Mesenchymal stem cell (in vitro differentiated cells and primary cell): ENCODE measurements around the gene KIF3A.

ENCODE experiments used
- DNase-seq: peaks from one replicate; pipeline ENCODE4 v3.0.0-alpha.2; 2013
- H2AFZ ChIP-seq: one replicate; pipeline ENCODE4 v1.6.1; 2013; ENCODE audit warnings: low read depth, mild to moderate bottlenecking, control low read depth, inconsistent platforms, low read length, moderate library complexity
- H2AK5ac ChIP-seq: 2 replicates; pipeline ENCODE4 v1.6.1; 2013; ENCODE audit warnings: low read length, moderate library complexity, mild to moderate bottlenecking, inconsistent platforms; ENCODE audit not compliant: severe bottlenecking
- H2BK120ac ChIP-seq: one replicate; pipeline ENCODE4 v1.6.1; 2013; ENCODE audit warnings: low read depth, mild to moderate bottlenecking, inconsistent platforms, low read length, moderate library complexity
- H2BK12ac ChIP-seq, 2 experiments: one replicate each; pipeline ENCODE4 v1.6.1; 2013; ENCODE audit warnings: inconsistent platforms in 2 of 2, low read length in 2 of 2, mild to moderate bottlenecking in 2 of 2, moderate library complexity in 2 of 2, control low read depth in 1 of 2
- H2BK15ac ChIP-seq: one replicate; pipeline ENCODE4 v1.6.1; 2013; ENCODE audit warnings: mild to moderate bottlenecking, low read depth, inconsistent platforms; ENCODE audit not compliant: poor library complexity, severe bottlenecking
- H2BK5ac ChIP-seq: 2 replicates; pipeline ENCODE4 v1.6.1; 2013; ENCODE audit warnings: low read depth, mild to moderate bottlenecking, low read length, control low read depth, inconsistent platforms; ENCODE audit not compliant: poor library complexity, severe bottlenecking
- H3K14ac ChIP-seq, 2 experiments: one replicate each; pipeline ENCODE4 v1.6.1; 2013; ENCODE audit warnings: inconsistent platforms in 2 of 2, low read length in 2 of 2, control low read depth in 1 of 2, mild to moderate bottlenecking in 1 of 2, moderate library complexity in 1 of 2
- H3K18ac ChIP-seq, 2 experiments: one replicate each; pipeline ENCODE4 v1.6.1; 2013; ENCODE audit warnings: inconsistent platforms in 2 of 2, low read length in 2 of 2, control low read depth in 1 of 2, low read depth in 1 of 2, mild to moderate bottlenecking in 1 of 2
- H3K23ac ChIP-seq, 2 experiments: one replicate each; pipeline ENCODE4 v1.6.1; 2013; ENCODE audit warnings: inconsistent platforms in 2 of 2, low read length in 2 of 2, mild to moderate bottlenecking in 2 of 2, moderate library complexity in 2 of 2, control low read depth in 1 of 2
- H3K27ac ChIP-seq: 2 replicates; pipeline ENCODE4 v1.5.1; 2013; ENCODE audit warnings: mild to moderate bottlenecking, moderate library complexity, low read length, control low read depth, inconsistent platforms; ENCODE audit not compliant: poor library complexity, severe bottlenecking
- H3K27me3 ChIP-seq, 2 experiments: 2 replicates each; pipeline versions ENCODE4 v1.6.1 to v1.7.0; 2013; ENCODE audit warnings: low read length in 2 of 2, mild to moderate bottlenecking in 2 of 2, moderate library complexity in 2 of 2, control low read depth in 1 of 2, inconsistent platforms in 1 of 2; ENCODE audit not compliant: control insufficient read depth in 1 of 2, insufficient read depth in 1 of 2
- H3K36me3 ChIP-seq, 2 experiments: 2 replicates each; pipeline versions ENCODE4 v1.6.1 to v1.7.0; 2013; ENCODE audit warnings: low read length in 2 of 2, control low read depth in 1 of 2, inconsistent platforms in 1 of 2, low read depth in 1 of 2, mild to moderate bottlenecking in 1 of 2; ENCODE audit not compliant: insufficient read depth in 2 of 2, control insufficient read depth in 1 of 2
- H3K4ac ChIP-seq, 2 experiments: one replicate each; pipeline ENCODE4 v1.6.1; 2013; ENCODE audit warnings: inconsistent platforms in 2 of 2, low read length in 2 of 2, mild to moderate bottlenecking in 2 of 2, moderate library complexity in 2 of 2, control low read depth in 1 of 2, low read depth in 1 of 2
- H3K4me1 ChIP-seq: 2 replicates; pipeline ENCODE4 v1.6.1; 2013; ENCODE audit warnings: low read depth, low read length, control low read depth; ENCODE audit not compliant: control insufficient read depth, insufficient read depth
- H3K4me2 ChIP-seq: 2 replicates; pipeline ENCODE4 v1.6.1; 2013; ENCODE audit warnings: low read length, mild to moderate bottlenecking, inconsistent platforms; ENCODE audit not compliant: poor library complexity, severe bottlenecking
- H3K4me3 ChIP-seq, 2 experiments: 2 replicates each; pipeline versions ENCODE4 v1.5.1 to v1.7.0; 2013; ENCODE audit warnings: low read length in 2 of 2, mild to moderate bottlenecking in 2 of 2, control low read depth in 1 of 2, low read depth in 1 of 2; ENCODE audit not compliant: insufficient read depth in 1 of 2
- H3K79me1 ChIP-seq: replicated peaks from 2 replicates; pipeline ENCODE4 v1.6.1; 2013; ENCODE audit warnings: mild to moderate bottlenecking, control low read depth, low read length, inconsistent platforms; ENCODE audit not compliant: poor library complexity, severe bottlenecking
- H3K9ac ChIP-seq: 2 replicates; pipeline ENCODE4 v1.7.0; 2013; ENCODE audit warnings: mild to moderate bottlenecking, low read length, moderate library complexity
- H3K9me3 ChIP-seq: 2 replicates; pipeline ENCODE4 v1.7.0; 2013; ENCODE audit warnings: mild to moderate bottlenecking, low read length; ENCODE audit not compliant: control insufficient read depth
- H4K8ac ChIP-seq: one replicate; pipeline ENCODE4 v1.6.1; 2013; ENCODE audit warnings: inconsistent platforms, mild to moderate bottlenecking, low read length, moderate library complexity
- H4K91ac ChIP-seq: one replicate; pipeline ENCODE4 v1.6.1; 2013; ENCODE audit warnings: mild to moderate bottlenecking, low read length, inconsistent platforms
- WGBS: methylation state at CpG from one replicate; pipeline ENCODE4 v1.1.7; 2013; ENCODE audit warnings: mixed read lengths; 5-methylcytosine and 5-hydroxymethylcytosine counted together

The KIF3A gene

DNA sequence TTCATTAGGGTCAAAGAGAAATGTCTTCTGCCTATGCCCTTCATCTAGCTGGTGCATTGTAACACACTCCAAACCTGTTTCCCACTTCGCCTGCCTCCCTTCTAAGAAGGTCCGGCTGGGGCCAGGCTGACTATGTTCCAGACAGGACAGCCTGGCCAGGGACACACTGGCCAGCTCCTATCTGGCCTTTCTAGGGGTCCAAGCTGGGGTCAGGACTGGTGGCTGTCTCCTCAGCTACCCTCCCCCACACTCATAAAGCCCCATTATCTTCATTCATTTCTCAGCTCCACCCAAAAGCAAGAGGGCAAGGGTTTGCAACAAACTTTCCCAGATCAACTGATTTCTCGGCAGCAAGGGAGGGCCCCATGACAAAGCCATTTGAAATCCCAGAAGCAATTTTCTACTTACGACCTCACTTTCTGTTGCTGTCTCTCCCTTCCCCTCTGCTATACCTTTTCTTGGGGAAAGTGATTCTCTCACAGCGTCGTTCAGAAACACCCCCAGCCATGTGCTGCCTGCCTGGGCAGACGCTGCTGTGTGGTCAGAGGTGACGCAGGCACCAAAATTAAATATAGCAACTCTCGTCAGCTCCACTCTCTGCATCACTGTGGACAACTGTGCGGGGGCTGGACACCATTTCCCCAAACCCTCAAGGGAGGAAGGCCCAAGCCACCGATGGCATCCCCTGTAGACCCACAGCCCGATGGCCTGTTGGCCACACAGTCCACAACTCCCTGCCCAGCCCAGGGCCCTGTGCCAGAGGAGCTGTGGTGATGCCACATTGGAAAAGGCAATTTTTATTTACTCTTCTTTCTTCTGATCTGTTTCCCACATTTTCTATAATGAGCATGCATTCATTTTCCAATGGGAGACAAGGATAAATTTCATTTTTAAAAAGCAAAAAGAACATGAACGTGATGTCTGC, 73.3 kb downstream of the KIF3A start:
- Histone ChIP-seq H3K23ac (no peak overlapping the region), H2AK5ac (no peak overlapping the region), H3K4me3 (no peak overlapping the region), H3K4me2 (no peak overlapping the region), H2AFZ (no peak overlapping the region), H4K91ac (peak overlapping the region; percentile 25), H3K79me1 (no peaks in the 10 kb centered on the region), H3K27ac (no peak overlapping the region), H4K8ac (no peak overlapping the region), H2BK12ac (peak overlapping the region in 1 of 2 experiments; percentile 49), H3K9ac (no peak overlapping the region), H3K4ac (no peak overlapping the region), H3K27me3 (peaks cover 10 to 17% of the 10 kb centered on the region in 2 experiments), H3K14ac (peak overlapping the region in 1 of 2 experiments; percentile 18), H2BK120ac (no peak overlapping the region), H3K4me1 (peaks cover 11% of the 10 kb centered on the region), H3K9me3 (no peaks in the 10 kb centered on the region), H3K36me3 (peaks cover 0 to 2% of the 10 kb centered on the region in 2 experiments), H2BK5ac (no peak overlapping the region), H3K18ac (peak overlapping the region in 1 of 2 experiments; percentile 13), H2BK15ac (no peak overlapping the region)
- peak; percentile 10 for DNase-seq
- WGBS, result 79% methylated on average over 12 of the region's 13 CpGs

DNA sequence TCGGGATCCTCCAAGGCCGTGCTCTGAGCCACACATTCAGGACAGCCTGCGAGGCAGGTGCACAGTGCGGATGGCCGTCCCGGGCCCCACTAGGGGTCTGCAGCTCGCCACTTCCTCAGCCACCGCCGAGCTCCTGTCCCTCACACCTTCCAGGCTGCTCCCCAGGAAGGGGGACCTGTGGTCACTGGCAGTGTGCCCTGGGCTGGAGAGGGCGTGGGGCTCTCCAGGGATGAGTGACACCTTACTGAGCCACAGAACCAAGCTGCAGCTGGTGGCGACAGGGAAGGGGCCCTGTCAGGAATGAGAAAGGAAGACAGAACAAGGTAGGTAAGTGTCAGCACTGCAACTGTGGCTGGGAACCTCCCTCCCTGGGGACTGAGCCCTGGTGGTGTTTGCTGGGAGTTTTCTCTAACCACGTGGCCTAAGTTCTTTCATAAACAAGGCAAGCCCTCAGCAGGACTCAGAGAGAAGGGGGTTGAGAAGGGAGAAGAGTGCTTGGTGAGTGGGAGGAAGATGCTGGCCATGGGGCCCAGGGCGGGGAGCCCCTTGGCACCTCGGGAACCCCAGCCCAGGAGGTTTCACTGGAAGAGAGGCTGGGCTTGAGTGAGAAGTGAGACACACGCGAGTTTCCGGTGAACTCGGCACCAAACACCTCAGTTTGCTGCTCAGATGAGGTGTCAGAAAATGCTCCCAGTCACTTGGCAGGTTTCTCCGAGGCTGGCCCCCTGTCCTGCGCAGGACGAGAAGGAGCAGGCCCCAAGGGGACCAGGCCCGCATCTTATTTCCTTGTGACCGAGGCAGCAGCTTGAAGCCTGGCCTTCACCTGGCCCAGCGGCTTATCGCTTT, 74.2 kb downstream of the KIF3A start:
- peak overlapping the region in 1 of 2 experiments; percentile 13 for H3K18ac ChIP-seq
- peak; percentile 49 for DNase-seq
- H3K79me1 ChIP-seq, result no peaks in the 10 kb centered on the region
- WGBS, result 83% methylated on average over 25 of the region's 25 CpGs
- H2BK12ac ChIP-seq, result peak overlapping the region in 1 of 2 experiments; percentile 81
- peak overlapping the region in 1 of 2 experiments; percentile 76 for H3K14ac ChIP-seq
- H3K4me1 ChIP-seq, result peaks cover 11% of the 10 kb centered on the region
- H3K9ac ChIP-seq, result no peak overlapping the region
- no peak overlapping the region for H2BK15ac ChIP-seq
- no peak overlapping the region for H3K4me3 ChIP-seq
- H3K4ac ChIP-seq, result peak overlapping the region in 1 of 2 experiments; percentile 21
- H2AFZ ChIP-seq, result peak overlapping the region; percentile 57
- H3K23ac ChIP-seq, result no peak overlapping the region
- no peaks in the 10 kb centered on the region for H3K9me3 ChIP-seq
- no peak overlapping the region for H2BK120ac ChIP-seq
- H3K27me3 ChIP-seq, result peaks cover 6 to 17% of the 10 kb centered on the region in 2 experiments
- H2BK5ac ChIP-seq, result no peak overlapping the region
- H4K91ac ChIP-seq, result no peak overlapping the region
- H3K27ac ChIP-seq, result no peak overlapping the region
- peaks cover 0 to 2% of the 10 kb centered on the region in 2 experiments for H3K36me3 ChIP-seq
- no peak overlapping the region for H4K8ac ChIP-seq
- no peak overlapping the region for H3K4me2 ChIP-seq
- H2AK5ac ChIP-seq, result no peak overlapping the region

DNA sequence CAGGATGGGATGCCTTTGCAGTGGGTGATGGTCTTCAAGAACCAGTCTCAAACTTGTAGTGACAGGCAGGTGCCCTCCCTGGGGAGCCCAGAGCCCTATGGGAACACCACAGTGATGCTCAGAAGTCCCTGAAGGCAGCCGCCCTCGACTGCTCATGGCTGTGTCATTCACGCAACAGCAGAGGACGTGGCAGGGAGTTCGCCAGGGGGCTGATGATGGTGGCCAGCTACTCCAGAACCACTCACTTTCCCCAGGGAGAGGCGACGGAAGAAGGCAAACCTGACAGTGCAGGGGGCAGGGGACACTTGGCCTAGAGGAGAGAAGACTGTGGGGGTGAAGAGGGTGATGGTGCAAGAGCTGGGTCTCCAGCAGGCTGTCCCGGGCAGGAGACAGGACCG, 75.3 kb downstream of the KIF3A start:
- no peak overlapping the region for H3K9ac ChIP-seq
- no peak overlapping the region for H2BK5ac ChIP-seq
- peaks cover 3 to 17% of the 10 kb centered on the region in 2 experiments for H3K27me3 ChIP-seq
- no peak overlapping the region for H3K23ac ChIP-seq
- H2BK12ac ChIP-seq, result no peak overlapping the region
- H2BK15ac ChIP-seq, result no peak overlapping the region
- H3K14ac ChIP-seq, result no peak overlapping the region
- H3K79me1 ChIP-seq, result no peaks in the 10 kb centered on the region
- 96% methylated on average over 7 of the region's 9 CpGs for WGBS
- H2BK120ac ChIP-seq, result no peak overlapping the region
- no peak overlapping the region for H2AK5ac ChIP-seq
- H3K4me3 ChIP-seq, result no peak overlapping the region
- H3K9me3 ChIP-seq, result no peaks in the 10 kb centered on the region
- no peak overlapping the region for H4K91ac ChIP-seq
- no peak overlapping the region for H3K27ac ChIP-seq
- DNase-seq, result no peak
- H4K8ac ChIP-seq, result no peak overlapping the region
- H3K4me2 ChIP-seq, result no peak overlapping the region
- H3K4ac ChIP-seq, result no peak overlapping the region
- H3K36me3 ChIP-seq, result peaks cover 0 to 2% of the 10 kb centered on the region in 2 experiments
- H3K18ac ChIP-seq, result no peak overlapping the region
- H2AFZ ChIP-seq, result no peak overlapping the region
- peaks cover 11% of the 10 kb centered on the region for H3K4me1 ChIP-seq
